K562 (cell line): Measurements from ENCODE around the gene DENND5B. TPM values are rescaled to one million over a fixed set of nuclear protein-coding genes. Genes with fewer than 3 reads are reported as not detected.
A peak's percentile ranks its signal among the peaks of the same experiment; 100 is the strongest.

Experiments
- EP300 ChIP-seq: IDR thresholded peaks from 2 replicates; pipeline ENCODE4 v1.6.1; 2012; ENCODE audit warnings: low read length, improper control_type of control experiment
- FOSL1 ChIP-seq: fragments of 200-800 bp; sonication (Bioruptor generic); conservative IDR thresholded peaks from 2 replicates; pipeline ENCODE4 v1.6.1; 2016; ENCODE audit warnings: missing genetic modification characterization, missing compliant biosample characterization
- NR2C1 ChIP-seq, 2 experiments: fragments of 450-650 bp; IDR thresholded peaks; 2 replicates each; pipeline ENCODE4 v1.6.1; 2017; ENCODE audit warnings: mild to moderate bottlenecking in 2 of 2, antibody characterized with exemption in 1 of 2, inconsistent platforms in 1 of 2, missing compliant biosample characterization in 1 of 2, missing genetic modification characterization in 1 of 2
- NUFIP1 ChIP-seq: fragments of 450-650 bp; IDR thresholded peaks from 2 replicates; pipeline ENCODE4 v1.6.1; 2018; ENCODE audit not compliant: partially characterized antibody
- SRSF7 ChIP-seq: fragments of 200-400 bp; formaldehyde crosslinking; optimal IDR thresholded peaks from 2 replicates; pipeline ENCODE3; 2017; ENCODE audit warnings: mild to moderate bottlenecking, low read depth, low read length
- ZKSCAN1 ChIP-seq: fragments of 150-350 bp; IDR thresholded peaks from 2 replicates; pipeline ENCODE4 v1.6.1; 2016; ENCODE audit warnings: low read depth, low read length
- ZSCAN29 ChIP-seq: fragments of 450-650 bp; IDR thresholded peaks from 2 replicates; pipeline ENCODE4 v1.6.1; 2017
- polyA plus RNA-seq, 8 experiments: library from polyadenylated mRNA; depleted of rRNA in 4 of 8; stranded (reverse) in 5 of 8; unstranded in 3 of 8; fragments of >200 nt; fragmentation: Nextera tagmentation in 2 of 8; fragmentation: Illumina TruSeq in 1 of 8; extraction: Ambion mirVana in 2 of 8; extraction: Trizol in 1 of 8; gene quantifications; 2 replicates each; pipeline versions ENCODE4 v1.2.1 to v1.2.3, GENCODE V29; 2011 to 2014; ENCODE audit warnings: inconsistent platforms in 1 of 8, missing spikeins in 1 of 8
- total RNA-seq, 7 experiments: library from RNA; depleted of rRNA in 6 of 7; stranded (reverse); fragments of >200 nt in 6 of 7; fragmentation: Illumina TruSeq in 2 of 7; extraction: Trizol in 2 of 7; gene quantifications; 2 replicates each; pipeline versions ENCODE4 v1.2.1 to v1.2.3, GENCODE V29; 2011 to 2021; ENCODE audit warnings: low replicate concordance in 1 of 7
- TF ChIP-seq, protein P1 (sequence below): fragments of 450-650 bp; IDR thresholded peaks from 2 replicates; pipeline ENCODE4 v1.6.1; 2016
- TF ChIP-seq, protein P2 (sequence below): fragments of 250-450 bp; sonication (Bioruptor Pico); IDR thresholded peaks from 2 replicates; pipeline ENCODE4 v1.5.0; 2020; ENCODE audit warnings: mild to moderate bottlenecking, borderline replicate concordance
- TF ChIP-seq, protein P3 (sequence below): fragments of 450-650 bp; IDR thresholded peaks from 2 replicates; pipeline ENCODE4 v1.7.1; 2018; ENCODE audit warnings: mild to moderate bottlenecking, low read depth; ENCODE audit not compliant: partially characterized antibody

Gene DENND5B
- total and polyA plus RNA-seq, 9 of the 15 experiments (the other 6 are each of a cell fraction or from before 2014, with no cell fraction given) = 0.99 to 6.0 (median 3.6) TPM

DNA sequence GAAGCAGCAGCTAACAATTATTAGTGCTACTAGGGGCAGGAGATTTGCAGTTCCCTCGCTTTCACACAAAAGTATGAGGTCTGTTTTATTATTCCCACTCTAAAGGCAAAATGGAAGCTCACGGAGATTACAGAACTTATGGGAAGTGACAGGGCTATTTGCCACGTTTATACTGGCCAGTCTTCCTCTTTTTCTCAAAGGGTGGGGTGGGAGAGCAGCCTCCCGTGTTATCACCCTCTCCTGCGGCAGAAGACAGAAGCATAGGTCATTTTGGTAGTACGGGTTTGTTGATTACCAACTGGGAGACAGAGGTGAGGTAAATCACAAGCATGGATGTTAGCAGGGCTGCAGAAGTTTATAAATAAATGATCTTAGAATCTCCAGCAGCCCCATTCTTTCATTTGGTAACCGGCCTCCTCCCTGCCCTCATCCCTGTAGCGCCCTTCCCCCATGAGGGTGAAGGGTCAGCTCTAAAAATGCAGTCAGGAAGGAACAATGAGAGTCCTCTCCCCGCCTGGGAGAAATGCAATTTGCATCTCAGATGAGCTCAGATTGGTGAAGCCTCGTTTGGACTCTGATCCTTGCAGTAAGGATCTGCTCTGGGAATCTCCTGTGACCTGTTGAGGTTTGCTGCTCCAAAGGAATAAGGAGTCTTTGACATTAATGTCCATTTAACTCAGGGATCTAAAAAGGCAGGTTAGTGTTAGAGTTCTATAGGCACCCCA is 220.2 kb downstream of the DENND5B start (continued):
- TF ChIP-seq, protein P1, sequence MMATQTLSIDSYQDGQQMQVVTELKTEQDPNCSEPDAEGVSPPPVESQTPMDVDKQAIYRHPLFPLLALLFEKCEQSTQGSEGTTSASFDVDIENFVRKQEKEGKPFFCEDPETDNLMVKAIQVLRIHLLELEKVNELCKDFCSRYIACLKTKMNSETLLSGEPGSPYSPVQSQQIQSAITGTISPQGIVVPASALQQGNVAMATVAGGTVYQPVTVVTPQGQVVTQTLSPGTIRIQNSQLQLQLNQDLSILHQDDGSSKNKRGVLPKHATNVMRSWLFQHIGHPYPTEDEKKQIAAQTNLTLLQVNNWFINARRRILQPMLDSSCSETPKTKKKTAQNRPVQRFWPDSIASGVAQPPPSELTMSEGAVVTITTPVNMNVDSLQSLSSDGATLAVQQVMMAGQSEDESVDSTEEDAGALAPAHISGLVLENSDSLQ = 0 out of 2 replicates have a peak, but pooled peaks have one; percentile 22
- peak; percentile 71 for TF ChIP-seq NR2C1 (IDR thresholded peaks at IDR 0.05)
- TF ChIP-seq NR2C1 (tag; IDR thresholded peaks at IDR 0.05) = peak; percentile 68
- TF ChIP-seq SRSF7 = no peak
- TF ChIP-seq EP300 = no peak
- TF ChIP-seq, protein P2, sequence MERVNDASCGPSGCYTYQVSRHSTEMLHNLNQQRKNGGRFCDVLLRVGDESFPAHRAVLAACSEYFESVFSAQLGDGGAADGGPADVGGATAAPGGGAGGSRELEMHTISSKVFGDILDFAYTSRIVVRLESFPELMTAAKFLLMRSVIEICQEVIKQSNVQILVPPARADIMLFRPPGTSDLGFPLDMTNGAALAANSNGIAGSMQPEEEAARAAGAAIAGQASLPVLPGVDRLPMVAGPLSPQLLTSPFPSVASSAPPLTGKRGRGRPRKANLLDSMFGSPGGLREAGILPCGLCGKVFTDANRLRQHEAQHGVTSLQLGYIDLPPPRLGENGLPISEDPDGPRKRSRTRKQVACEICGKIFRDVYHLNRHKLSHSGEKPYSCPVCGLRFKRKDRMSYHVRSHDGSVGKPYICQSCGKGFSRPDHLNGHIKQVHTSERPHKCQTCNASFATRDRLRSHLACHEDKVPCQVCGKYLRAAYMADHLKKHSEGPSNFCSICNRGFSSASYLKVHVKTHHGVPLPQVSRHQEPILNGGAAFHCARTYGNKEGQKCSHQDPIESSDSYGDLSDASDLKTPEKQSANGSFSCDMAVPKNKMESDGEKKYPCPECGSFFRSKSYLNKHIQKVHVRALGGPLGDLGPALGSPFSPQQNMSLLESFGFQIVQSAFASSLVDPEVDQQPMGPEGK (CRISPR knock-in tag) = no peak
- TF ChIP-seq ZKSCAN1 = no peak
- TF ChIP-seq FOSL1 (tag) = no peak
- no peak for TF ChIP-seq ZSCAN29
- TF ChIP-seq, protein P3, sequence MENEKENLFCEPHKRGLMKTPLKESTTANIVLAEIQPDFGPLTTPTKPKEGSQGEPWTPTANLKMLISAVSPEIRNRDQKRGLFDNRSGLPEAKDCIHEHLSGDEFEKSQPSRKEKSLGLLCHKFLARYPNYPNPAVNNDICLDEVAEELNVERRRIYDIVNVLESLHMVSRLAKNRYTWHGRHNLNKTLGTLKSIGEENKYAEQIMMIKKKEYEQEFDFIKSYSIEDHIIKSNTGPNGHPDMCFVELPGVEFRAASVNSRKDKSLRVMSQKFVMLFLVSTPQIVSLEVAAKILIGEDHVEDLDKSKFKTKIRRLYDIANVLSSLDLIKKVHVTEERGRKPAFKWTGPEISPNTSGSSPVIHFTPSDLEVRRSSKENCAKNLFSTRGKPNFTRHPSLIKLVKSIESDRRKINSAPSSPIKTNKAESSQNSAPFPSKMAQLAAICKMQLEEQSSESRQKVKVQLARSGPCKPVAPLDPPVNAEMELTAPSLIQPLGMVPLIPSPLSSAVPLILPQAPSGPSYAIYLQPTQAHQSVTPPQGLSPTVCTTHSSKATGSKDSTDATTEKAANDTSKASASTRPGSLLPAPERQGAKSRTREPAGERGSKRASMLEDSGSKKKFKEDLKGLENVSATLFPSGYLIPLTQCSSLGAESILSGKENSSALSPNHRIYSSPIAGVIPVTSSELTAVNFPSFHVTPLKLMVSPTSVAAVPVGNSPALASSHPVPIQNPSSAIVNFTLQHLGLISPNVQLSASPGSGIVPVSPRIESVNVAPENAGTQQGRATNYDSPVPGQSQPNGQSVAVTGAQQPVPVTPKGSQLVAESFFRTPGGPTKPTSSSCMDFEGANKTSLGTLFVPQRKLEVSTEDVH = no peak
- no peak for TF ChIP-seq NUFIP1
